OCI-LY7 (cell line): ENCODE measurements around the gene BIRC5. TPM values are rescaled to one million over a fixed set of nuclear protein-coding genes. Genes with fewer than 3 reads are reported as not detected.

Experiments used
- BruUV-seq: library from RNA; stranded (reverse); fragments of 400-500 nt; replicated peaks from 2 replicates; lab custom pipeline; 2021; lab: Mats Ljungman, UMichigan
- CTCF ChIA-PET: fragments of 300-600 bp; sonication (Branson Sonifier 250); formaldehyde crosslinking; loops from one replicate; lab custom pipeline; 2022; ENCODE audit warnings: antibody characterized with exemption; ENCODE audit not compliant: unreplicated experiment; lab: Charles Lee
- POLR2A ChIA-PET: fragments of 300-600 bp; sonication (Branson Sonifier 250); formaldehyde crosslinking; loops from one replicate; lab custom pipeline; 2022; ENCODE audit warnings: antibody characterized with exemption; lab: Charles Lee
- DNase-seq: peaks from one replicate; pipeline ENCODE4 v3.0.0-alpha.2; 2015; ENCODE audit warnings: low spot score
- H2AFZ ChIP-seq: fragments of 200-600 bp; sonication (generic), shearing (Covaris generic); 2 replicates; pipeline ENCODE4 v1.6.1; 2014; ENCODE audit warnings: mild to moderate bottlenecking, antibody characterized with exemption, low read length, moderate library complexity
- H3K27ac ChIP-seq: fragments of 200-600 bp; sonication (generic); 2 replicates; pipeline ENCODE4 v1.5.1; 2014; ENCODE audit warnings: mixed run types, low read depth, mild to moderate bottlenecking, moderate library complexity, low read length, inconsistent platforms; ENCODE audit not compliant: poor library complexity, severe bottlenecking
- H3K36me3 ChIP-seq: fragments of 200-600 bp; sonication (generic); 2 replicates; pipeline ENCODE4 v1.6.1; 2014; ENCODE audit warnings: mild to moderate bottlenecking, antibody characterized with exemption, low read length, moderate library complexity, mixed read lengths; ENCODE audit not compliant: insufficient read depth
- H3K4me1 ChIP-seq: fragments of 200-600 bp; sonication (generic); 2 replicates; pipeline ENCODE4 v1.5.1; 2014; ENCODE audit warnings: mild to moderate bottlenecking, low read length; ENCODE audit not compliant: insufficient read depth, poor library complexity, severe bottlenecking
- H3K4me2 ChIP-seq: fragments of 200-600 bp; sonication (generic); 2 replicates; pipeline ENCODE4 v1.6.1; 2014; ENCODE audit warnings: mild to moderate bottlenecking, low read length
- H3K4me3 ChIP-seq: fragments of 200-600 bp; sonication (generic); 2 replicates; pipeline ENCODE4 v1.5.1; 2014; ENCODE audit warnings: mild to moderate bottlenecking, low read depth, low read length; ENCODE audit not compliant: poor library complexity, severe bottlenecking
- H3K79me2 ChIP-seq: fragments of 200-600 bp; sonication (generic); 2 replicates; pipeline ENCODE4 v1.6.1; 2016; ENCODE audit warnings: low read depth, mild to moderate bottlenecking, low read length, moderate library complexity, mixed read lengths; ENCODE audit not compliant: insufficient read depth
- H3K9me2 ChIP-seq: fragments of 200-600 bp; sonication (generic); 2 replicates; pipeline ENCODE4 v1.6.1; 2016; ENCODE audit warnings: mild to moderate bottlenecking, low read length, mixed read lengths; ENCODE audit not compliant: insufficient read depth
- H3K9me3 ChIP-seq: fragments of 200-600 bp; sonication (generic); 2 replicates; pipeline ENCODE4 v1.6.1; 2014; ENCODE audit warnings: mild to moderate bottlenecking, mixed run types, low read length, mixed read lengths
- H4K20me1 ChIP-seq: fragments of 200-600 bp; sonication (generic); 2 replicates; pipeline ENCODE4 v1.6.1; 2014; ENCODE audit warnings: mild to moderate bottlenecking, antibody characterized with exemption, low read length, moderate library complexity, mixed read lengths; ENCODE audit not compliant: insufficient read depth
- EZH2phosphoT487 ChIP-seq: fragments of 200-600 bp; sonication (generic); IDR thresholded peaks from 2 replicates; pipeline ENCODE4 v1.6.1; 2018; ENCODE audit warnings: low read depth, borderline replicate concordance, mild to moderate bottlenecking, mixed run types, antibody characterized with exemption, low read length, moderate library complexity, mixed read lengths
- intact Hi-C: fragments of 100-400 bp; cut with micrococcal nuclease; formaldehyde crosslinking; loops from one replicate; pipeline ENCODE4 v1.10.0; 2022; ENCODE audit not compliant: unreplicated experiment
- total RNA-seq, 2 experiments: library from RNA; depleted of rRNA in 1 of 2; stranded (reverse); fragments of >200 nt in 1 of 2; shearing (Covaris generic) in 1 of 2; gene quantifications; 2 replicates each; pipeline ENCODE4 v1.2.3, GENCODE V29; 2014 to 2022
- TF ChIP-seq, protein P1 (sequence below): fragments of 200-600 bp; sonication (generic); conservative IDR thresholded peaks from 2 replicates; pipeline ENCODE4 v1.5.1; 2014; ENCODE audit warnings: mild to moderate bottlenecking, antibody characterized with exemption, low read length, moderate library complexity, mixed read lengths

BIRC5 gene
- total RNA-seq, 2 experiments from 2014 or later = 184 to 266 TPM

DNA sequence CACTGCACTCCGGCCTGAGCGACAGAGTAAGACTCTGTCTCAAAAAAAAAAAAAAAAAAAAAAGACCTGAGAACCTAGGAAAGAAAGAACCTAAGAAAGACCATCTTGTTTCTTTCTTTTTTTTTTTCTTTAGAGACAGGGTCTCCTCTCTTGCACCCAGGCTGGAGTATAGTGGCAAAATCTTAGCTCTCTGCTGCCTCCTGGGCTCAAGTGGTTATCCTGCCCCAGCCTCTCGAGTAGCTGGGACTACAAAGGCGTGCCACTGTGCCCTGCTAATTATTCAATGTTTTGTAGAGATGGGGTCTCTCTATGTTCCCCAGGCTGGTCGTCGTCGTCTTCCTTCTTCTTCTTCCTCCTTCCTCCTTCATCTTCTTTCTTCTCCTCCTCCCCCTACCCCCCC is 7.8 kb upstream of the BIRC5 start:
- BruUV-seq = no TSS peak
- intact Hi-C loops = no loop called here
- H2AFZ ChIP-seq = no peak overlapping the region
- no peaks in the 10 kb centered on the region for H4K20me1 ChIP-seq
- H3K4me2 ChIP-seq = no peak overlapping the region
- no peak overlapping the region for H3K27ac ChIP-seq
- ChIA-PET POLR2A (interaction anchor here (0.5 to 1.2 kb wide), 3 partner anchors 20 to 248 kb away, joined by 3 read pairs; partner anchors contain the start of genes TK1 and TNRC6C), CTCF (interaction anchor here (0.7 to 1.1 kb wide), 2 partner anchors 18 to 21 kb away, joined by 3 to 4 read pairs; no protein-coding TSS in a partner anchor)
- no peak for TF ChIP-seq EZH2phosphoT487
- TF ChIP-seq, protein P1, sequence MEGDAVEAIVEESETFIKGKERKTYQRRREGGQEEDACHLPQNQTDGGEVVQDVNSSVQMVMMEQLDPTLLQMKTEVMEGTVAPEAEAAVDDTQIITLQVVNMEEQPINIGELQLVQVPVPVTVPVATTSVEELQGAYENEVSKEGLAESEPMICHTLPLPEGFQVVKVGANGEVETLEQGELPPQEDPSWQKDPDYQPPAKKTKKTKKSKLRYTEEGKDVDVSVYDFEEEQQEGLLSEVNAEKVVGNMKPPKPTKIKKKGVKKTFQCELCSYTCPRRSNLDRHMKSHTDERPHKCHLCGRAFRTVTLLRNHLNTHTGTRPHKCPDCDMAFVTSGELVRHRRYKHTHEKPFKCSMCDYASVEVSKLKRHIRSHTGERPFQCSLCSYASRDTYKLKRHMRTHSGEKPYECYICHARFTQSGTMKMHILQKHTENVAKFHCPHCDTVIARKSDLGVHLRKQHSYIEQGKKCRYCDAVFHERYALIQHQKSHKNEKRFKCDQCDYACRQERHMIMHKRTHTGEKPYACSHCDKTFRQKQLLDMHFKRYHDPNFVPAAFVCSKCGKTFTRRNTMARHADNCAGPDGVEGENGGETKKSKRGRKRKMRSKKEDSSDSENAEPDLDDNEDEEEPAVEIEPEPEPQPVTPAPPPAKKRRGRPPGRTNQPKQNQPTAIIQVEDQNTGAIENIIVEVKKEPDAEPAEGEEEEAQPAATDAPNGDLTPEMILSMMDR = peak; percentile 64
- DNase-seq = no peak
- peaks cover 54% of the 10 kb centered on the region for H3K36me3 ChIP-seq
- no peaks in the 10 kb centered on the region for H3K79me2 ChIP-seq
- no peak overlapping the region for H3K4me3 ChIP-seq
- H3K9me3 ChIP-seq = no peaks in the 10 kb centered on the region
- H3K9me2 ChIP-seq = no peaks in the 10 kb centered on the region
- no peaks in the 10 kb centered on the region for H3K4me1 ChIP-seq

DNA sequence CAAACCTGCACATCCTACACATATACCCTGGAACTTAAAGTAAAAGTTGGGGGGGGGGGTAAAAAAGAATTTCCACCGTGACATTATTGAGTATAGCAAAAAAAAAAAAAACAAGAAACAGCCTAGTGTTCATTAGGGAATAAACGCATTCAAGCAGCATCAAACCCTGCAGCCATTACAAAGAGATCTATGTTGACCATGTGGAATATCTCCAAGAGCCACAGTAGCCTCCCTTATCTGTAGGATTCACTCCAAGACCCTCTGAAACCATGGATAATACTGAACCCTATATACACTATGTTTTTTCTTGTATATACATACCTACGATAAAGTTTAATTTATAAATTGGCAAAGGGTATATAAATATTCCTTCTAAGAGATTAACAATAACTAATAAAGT is 5.6 kb upstream of the BIRC5 start:
- Histone ChIP-seq H3K36me3 (peaks cover 41% of the 10 kb centered on the region), H3K4me2 (no peak overlapping the region), H3K9me2 (no peaks in the 10 kb centered on the region), H3K79me2 (no peaks in the 10 kb centered on the region), H3K4me1 (peaks cover under 1% of the 10 kb centered on the region), H3K4me3 (no peak overlapping the region), H3K27ac (no peak overlapping the region), H4K20me1 (no peaks in the 10 kb centered on the region), H3K9me3 (no peaks in the 10 kb centered on the region), H2AFZ (no peak overlapping the region)
- no TSS peak for BruUV-seq
- ChIA-PET CTCF (no interaction called here), POLR2A (no interaction called here)
- no peak for TF ChIP-seq EZH2phosphoT487
- TF ChIP-seq, protein P1 = no peak
- DNase-seq = no peak
- intact Hi-C loops = no loop called here

DNA sequence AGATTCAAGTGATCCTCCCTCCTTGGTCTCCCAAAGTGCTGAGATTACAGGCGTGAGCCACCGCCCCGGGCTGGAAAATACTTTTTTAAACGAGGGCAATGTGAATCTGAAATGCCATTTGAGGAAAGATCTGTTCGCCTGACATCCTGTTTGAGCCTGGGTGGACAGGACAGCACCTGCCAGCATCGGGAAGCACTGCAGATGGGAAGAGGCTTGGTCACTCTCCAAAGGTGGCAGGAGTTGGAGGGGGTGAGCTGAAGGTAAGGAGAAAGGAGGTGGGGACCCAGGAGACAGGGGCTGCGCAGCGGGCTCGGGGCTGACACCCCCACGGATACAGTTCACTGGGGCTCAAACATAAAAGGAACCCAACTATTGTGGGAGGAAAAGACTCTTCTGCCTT is 3.9 kb upstream of the BIRC5 start:
- ChIA-PET CTCF (no interaction called here), POLR2A (no interaction called here)
- H3K9me2 ChIP-seq = no peaks in the 10 kb centered on the region
- H2AFZ ChIP-seq = no peak overlapping the region
- H3K79me2 ChIP-seq = peaks cover 10% of the 10 kb centered on the region
- no peak overlapping the region for H3K4me3 ChIP-seq
- no peaks in the 10 kb centered on the region for H3K9me3 ChIP-seq
- H4K20me1 ChIP-seq = no peaks in the 10 kb centered on the region
- H3K4me1 ChIP-seq = peaks cover 5% of the 10 kb centered on the region
- no TSS peak for BruUV-seq
- intact Hi-C loops = no loop called here
- TF ChIP-seq, protein P1 = no peak
- TF ChIP-seq EZH2phosphoT487 = no peak
- H3K4me2 ChIP-seq = no peak overlapping the region
- peaks cover 34% of the 10 kb centered on the region; the same call in 1 of the 2 replicates for H3K36me3 ChIP-seq
- no peak for DNase-seq
- no peak overlapping the region for H3K27ac ChIP-seq
